ENCODE measurements around the gene MYNN.

Gene MYNN

GRCh38 chr3:169771497-169772304 lies 1.5 kb upstream of the MYNN start:
- in situ Hi-C loops (cut with HindIII; ENCODE audit: low pct_ligation_motif_present, low pct_unique_long_range_greater_than_20kb, low sequenced_read_pairs): no loop called here
- peak; percentile 75 for DNase-seq

- in situ Hi-C loops (cut with HindIII; ENCODE audit: low pct_ligation_motif_present, low pct_unique_long_range_greater_than_20kb, low sequenced_read_pairs): no loop called here
- DNase-seq: peak; percentile 80
These were observed 795 bp upstream of the MYNN start for GRCh38 chr3:169772305-169772896.

GRCh38 chr3:169774186-169774585 lies 990 bp downstream of the MYNN start:
- in situ Hi-C loops (cut with HindIII; ENCODE audit: low pct_ligation_motif_present, low pct_unique_long_range_greater_than_20kb, low sequenced_read_pairs): no loop called here
- DNase-seq: no peak

- in situ Hi-C loops (cut with HindIII; ENCODE audit: low pct_ligation_motif_present, low pct_unique_long_range_greater_than_20kb, low sequenced_read_pairs): no loop called here
- no peak for DNase-seq
These were observed 4.6 kb downstream of the MYNN start for GRCh38 chr3:169777822-169778221.

- in situ Hi-C loops (cut with HindIII; ENCODE audit: low pct_ligation_motif_present, low pct_unique_long_range_greater_than_20kb, low sequenced_read_pairs): no loop called here
These were observed 7.5 kb downstream of the MYNN start for GRCh38 chr3:169780742-169781141.

GRCh38 chr3:169781209-169781855 lies 8.1 kb downstream of the MYNN start:
- no peak for DNase-seq

More at GRCh38 chr3:169780742-169781141, 7.5 kb downstream of the MYNN start:
- DNase-seq: no peak

GRCh38 chr3:169787120-169787519 lies 13.9 kb downstream of the MYNN start:
- in situ Hi-C loops (cut with HindIII; ENCODE audit: low pct_ligation_motif_present, low pct_unique_long_range_greater_than_20kb, low sequenced_read_pairs): no loop called here
- DNase-seq: no peak

More at GRCh38 chr3:169781209-169781855, 8.1 kb downstream of the MYNN start:
- in situ Hi-C loops (cut with HindIII; ENCODE audit: low pct_ligation_motif_present, low pct_unique_long_range_greater_than_20kb, low sequenced_read_pairs): no loop called here

GRCh38 chr3:169787791-169788190 lies 14.6 kb downstream of the MYNN start:
- no peak for DNase-seq
- in situ Hi-C loops (cut with HindIII; ENCODE audit: low pct_ligation_motif_present, low pct_unique_long_range_greater_than_20kb, low sequenced_read_pairs): no loop called here

GRCh38 chr3:169790219-169790618 lies 17.0 kb downstream of the MYNN start:
- in situ Hi-C loops (cut with HindIII; ENCODE audit: low pct_ligation_motif_present, low pct_unique_long_range_greater_than_20kb, low sequenced_read_pairs): no loop called here
- no peak for DNase-seq

GRCh38 chr3:169790687-169791429 lies 17.7 kb downstream of the MYNN start:
- in situ Hi-C loops (cut with HindIII; ENCODE audit: low pct_ligation_motif_present, low pct_unique_long_range_greater_than_20kb, low sequenced_read_pairs): no loop called here
- no peak for DNase-seq

GRCh38 chr3:169792359-169792758 lies 19.2 kb downstream of the MYNN start:
- DNase-seq: no peak
- in situ Hi-C loops (cut with HindIII; ENCODE audit: low pct_ligation_motif_present, low pct_unique_long_range_greater_than_20kb, low sequenced_read_pairs): no loop called here

GRCh38 chr3:169804681-169805080 lies 31.5 kb downstream of the MYNN start:
- in situ Hi-C loops (cut with HindIII; ENCODE audit: low pct_ligation_motif_present, low pct_unique_long_range_greater_than_20kb, low sequenced_read_pairs): no loop called here
- DNase-seq: no peak

- in situ Hi-C loops (cut with HindIII; ENCODE audit: low pct_ligation_motif_present, low pct_unique_long_range_greater_than_20kb, low sequenced_read_pairs): no loop called here
- DNase-seq: no peak
These were observed 36.1 kb downstream of the MYNN start for GRCh38 chr3:169809230-169809795.

GRCh38 chr3:169811631-169812331 lies 38.6 kb downstream of the MYNN start:
- in situ Hi-C loops (cut with HindIII; ENCODE audit: low pct_ligation_motif_present, low pct_unique_long_range_greater_than_20kb, low sequenced_read_pairs): no loop called here
- no peak for DNase-seq

- peak; percentile 17 for DNase-seq
- in situ Hi-C loops (cut with HindIII; ENCODE audit: low pct_ligation_motif_present, low pct_unique_long_range_greater_than_20kb, low sequenced_read_pairs): no loop called here
These were observed 39.4 kb downstream of the MYNN start, which contains the start of the genes LRRC34 and LRRIQ4 for GRCh38 chr3:169812332-169813235. TSS of gene LRRC34 (minus strand) at chr3:169812904. CDS start at chr3:169812548, 356 bp downstream. TSS of gene LRRIQ4 (plus strand) at chr3:169812870. CDS start at chr3:169821922, 9,052 bp downstream.

GRCh38 chr3:169813278-169813677 lies 40.1 kb downstream of the MYNN start:
- in situ Hi-C loops (cut with HindIII; ENCODE audit: low pct_ligation_motif_present, low pct_unique_long_range_greater_than_20kb, low sequenced_read_pairs): no loop called here
- no peak for DNase-seq

All from ACHN (cell line).